HCT116 (cell line): Measurements from ENCODE around the gene PSMC3IP. TPM values are rescaled to one million over a fixed set of nuclear protein-coding genes. Genes with fewer than 3 reads are reported as not detected.

Experiments
- ATAC-seq: fragments of 200-7000 bp; cut with Tn5 transposase; 2 replicates; pipeline ENCODE4 v1.9.1; 2020; ENCODE audit warnings: mild to moderate bottlenecking, moderate library complexity
- BruUV-seq: library from RNA; stranded (reverse); fragments of 400-500 nt; replicated peaks from 2 replicates; lab custom pipeline; 2021; lab: Mats Ljungman, UMichigan
- CTCF ChIA-PET: fragments of 300-600 bp; sonication (Branson Sonifier 250); formaldehyde crosslinking; loops from one replicate; lab custom pipeline; 2021; ENCODE audit warnings: antibody characterized with exemption; lab: Charles Lee
- POLR2A ChIA-PET: fragments of 300-600, 350-600 bp; sonication (Branson Sonifier 250); formaldehyde crosslinking; loops from one replicate; lab custom pipeline; 2021; ENCODE audit warnings: antibody characterized with exemption; lab: Charles Lee
- RAD21 ChIA-PET, 2 experiments: fragments of 300-600 bp; sonication (Branson Sonifier 250); formaldehyde crosslinking; loops; one replicate each; lab custom pipeline; 2023; ENCODE audit warnings: low total read pairs in 2 of 2; ENCODE audit not compliant: uncharacterized antibody in 2 of 2, unreplicated experiment in 2 of 2, low non-redundant PET in 1 of 2; lab: Charles Lee
- DNase-seq: peaks from one replicate; pipeline ENCODE4 v3.0.0-alpha.2; 2010; ENCODE audit warnings: low read depth, low spot score
- H2AFZ ChIP-seq: fragments of 200-600 bp; shearing (Covaris generic), sonication (generic); 2 replicates; pipeline ENCODE4 v1.6.1; 2017; ENCODE audit warnings: low read depth, mixed run types, mixed read lengths, antibody characterized with exemption, low read length; ENCODE audit not compliant: poor library complexity, severe bottlenecking
- H3K27ac ChIP-seq: 2 replicates; pipeline ENCODE4 v1.5.1; 2012; ENCODE audit warnings: low read depth, low read length
- H3K27me3 ChIP-seq: fragments of 200-600 bp; sonication (generic); 2 replicates; pipeline ENCODE4 v1.6.1; 2016; ENCODE audit warnings: mixed run types, low read length, mixed read lengths; ENCODE audit not compliant: insufficient read depth
- H3K36me3 ChIP-seq, 2 experiments: fragments of 200-500 bp in 1 of 2; fragments of 200-600 bp in 1 of 2; sonication (Bioruptor generic) in 1 of 2; sonication (generic) in 1 of 2; 2 replicates each; pipeline versions ENCODE4 v1.5.1 to v1.6.1; 2014 to 2016; ENCODE audit warnings: low read length in 2 of 2, inconsistent platforms in 1 of 2, mixed read lengths in 1 of 2, mixed run types in 1 of 2; ENCODE audit not compliant: insufficient read depth in 2 of 2, control insufficient read depth in 1 of 2
- H3K4me1 ChIP-seq, 2 experiments: fragments of 200-600 bp in 1 of 2; sonication (generic) in 1 of 2; 2 replicates each; pipeline versions ENCODE4 v1.5.1 to v1.6.1; 2012 to 2017; ENCODE audit warnings: low read length in 2 of 2, inconsistent platforms in 1 of 2, mild to moderate bottlenecking in 1 of 2, mixed read lengths in 1 of 2, mixed run types in 1 of 2, moderate library complexity in 1 of 2; ENCODE audit not compliant: insufficient read depth in 2 of 2, control insufficient read depth in 1 of 2
- H3K4me2 ChIP-seq: fragments of 200-600 bp; sonication (generic); 2 replicates; pipeline ENCODE4 v1.6.1; 2017; ENCODE audit warnings: mixed run types, low read length, mixed read lengths
- H3K4me3 ChIP-seq, 2 experiments: fragments of 200-600 bp in 1 of 2; sonication (generic) in 1 of 2; replicated peaks in 1 of 2; 2 replicates each; pipeline ENCODE4 v1.5.1; 2011 to 2016; ENCODE audit warnings: low read length in 2 of 2, control low read depth in 1 of 2, low read depth in 1 of 2, mild to moderate bottlenecking in 1 of 2, mixed read lengths in 1 of 2, mixed run types in 1 of 2
- H3K79me2 ChIP-seq: fragments of 200-600 bp; sonication (generic); 2 replicates; pipeline ENCODE4 v1.6.1; 2017; ENCODE audit warnings: mild to moderate bottlenecking, mixed run types, low read length, moderate library complexity, mixed read lengths; ENCODE audit not compliant: insufficient read depth
- H3K9ac ChIP-seq: fragments of 200-600 bp; sonication (generic); 2 replicates; pipeline ENCODE4 v1.6.1; 2016; ENCODE audit warnings: low read length, mixed read lengths
- H3K9me2 ChIP-seq: fragments of 200-600 bp; sonication (generic), shearing (Covaris generic); 2 replicates; pipeline ENCODE4 v1.6.1; 2017; ENCODE audit warnings: mixed run types, mild to moderate bottlenecking, moderate library complexity; ENCODE audit not compliant: insufficient read depth
- H3K9me3 ChIP-seq, 2 experiments: fragments of 200-500 bp in 1 of 2; fragments of 200-600 bp in 1 of 2; sonication (Bioruptor generic) in 1 of 2; sonication (generic) in 1 of 2; 2 replicates each; pipeline ENCODE4 v1.6.1; 2014 to 2017; ENCODE audit warnings: low read length in 2 of 2, mixed read lengths in 2 of 2, inconsistent platforms in 1 of 2, low read depth in 1 of 2, mild to moderate bottlenecking in 1 of 2, mixed run types in 1 of 2, moderate library complexity in 1 of 2; ENCODE audit not compliant: control insufficient read depth in 1 of 2, insufficient read depth in 1 of 2
- H4K20me1 ChIP-seq: fragments of 200-600 bp; sonication (generic), shearing (Covaris generic); 2 replicates; pipeline ENCODE4 v1.6.1; 2017; ENCODE audit warnings: mixed run types, mild to moderate bottlenecking, moderate library complexity; ENCODE audit not compliant: insufficient read depth
- ATF3 ChIP-seq: IDR thresholded peaks from 2 replicates; pipeline ENCODE4 v1.6.1; 2012
- CTCF ChIP-seq, 3 experiments: fragments of 200-600 bp in 1 of 3; sonication (generic) in 1 of 3; IDR thresholded peaks in 2 of 3; conservative IDR thresholded peaks in 1 of 3; 2 replicates each; pipeline ENCODE4 v1.5.1; 2012 to 2017; ENCODE audit warnings: low read depth in 2 of 3, low read length in 2 of 3, antibody characterized with exemption in 1 of 3, borderline replicate concordance in 1 of 3, control low read depth in 1 of 3, mild to moderate bottlenecking in 1 of 3, mixed read lengths in 1 of 3, mixed run types in 1 of 3, moderate library complexity in 1 of 3; ENCODE audit not compliant: insufficient read depth in 1 of 3
- EGR1 ChIP-seq: IDR thresholded peaks from 2 replicates; pipeline ENCODE4 v1.6.1; 2012; ENCODE audit warnings: low read depth
- EZH2phosphoT487 ChIP-seq: fragments of 200-600 bp; IDR thresholded peaks from 2 replicates; pipeline ENCODE4 v1.6.1; 2018; ENCODE audit warnings: antibody characterized with exemption, borderline replicate concordance
- MAX ChIP-seq: IDR thresholded peaks from 2 replicates; pipeline ENCODE4 v1.6.1; 2012
- POLR2A ChIP-seq: IDR thresholded peaks from 2 replicates; pipeline ENCODE4 v1.7.0; 2011; ENCODE audit warnings: borderline replicate concordance; ENCODE audit not compliant: insufficient read depth, insufficient read length; ENCODE audit errors: extremely low read depth
- POLR2AphosphoS5 ChIP-seq: IDR thresholded peaks from 2 replicates; pipeline ENCODE4 v1.6.1; 2011; ENCODE audit warnings: mild to moderate bottlenecking, low read depth, low read length, moderate library complexity
- REST ChIP-seq: IDR thresholded peaks from 2 replicates; pipeline ENCODE4 v1.6.1; 2012; ENCODE audit warnings: low read depth
- SIN3A ChIP-seq: IDR thresholded peaks from 2 replicates; pipeline ENCODE4 v1.6.1; 2012; ENCODE audit warnings: low read depth
- SP1 ChIP-seq: IDR thresholded peaks from 2 replicates; pipeline ENCODE4 v1.6.1; 2012; ENCODE audit warnings: low read depth
- YY1 ChIP-seq: IDR thresholded peaks from 2 replicates; pipeline ENCODE4 v1.6.1; 2011; ENCODE audit warnings: low read length, low read depth, moderate library complexity, mild to moderate bottlenecking; ENCODE audit not compliant: insufficient replicate concordance; ENCODE audit errors: extremely low read depth
- ZFX ChIP-seq: fragments of 450-650 bp; IDR thresholded peaks from 2 replicates; pipeline ENCODE4 v1.6.1; 2017
- intact Hi-C: fragments of 100-400 bp; cut with micrococcal nuclease; formaldehyde crosslinking; loops from 2 replicates; pipeline ENCODE4 v1.10.0; 2022
- total RNA-seq: library from RNA; stranded (reverse); gene quantifications from one replicate; pipeline ENCODE4 v1.2.1, GENCODE V29; 2021; ENCODE audit not compliant: unreplicated experiment

PSMC3IP gene
- total RNA-seq, 1 experiment from 2014 or later, result 24.3 TPM

- RAD21 ChIA-PET, result interaction anchor here (0.8 to 1.0 kb wide), 5 partner anchors 15 to 154 kb away, joined by 3 to 6 read pairs (median 3); partner anchors contain the start of gene PSMC3IP (in 1 of the 2)
- DNase-seq (peak; percentile 98), ATAC-seq (peak; percentile 91)
Observed at GRCh38 chr17:42609182-42609813, 31.8 kb upstream of the PSMC3IP start, which contains the start of the genes RETREG3 and TUBG1. TSS of gene RETREG3 (minus strand) at chr17:42609374. CDS start at chr17:42609324, 50 bp downstream. TSS of gene TUBG1 (plus strand) at chr17:42609683. CDS start at chr17:42609738, 55 bp downstream.

More at GRCh38 chr17:42609182-42609813, 31.8 kb upstream of the PSMC3IP start, which contains the start of the genes RETREG3 and TUBG1:
- Histone ChIP-seq H3K79me2 (peaks cover 70% of the 10 kb centered on the region), H3K4me3 (peak within 1 kb of the TSS; percentile 85 to 94), H3K9ac (peak within 1 kb of the TSS; percentile 96), H3K27me3 (no peaks in the 10 kb centered on the region), H3K9me2 (no peaks in the 10 kb centered on the region), H3K4me2 (peak within 1 kb of the TSS; percentile 83), H3K4me1 (peaks cover 0 to 12% of the 10 kb centered on the region in 2 experiments; a peak in 3 of 4 replicates), H3K36me3 (peaks cover 22 to 26% of the 10 kb centered on the region in 2 experiments; a peak in 3 of 4 replicates), H2AFZ (no peak within 1 kb of the TSS), H3K9me3 (no peaks in the 10 kb centered on the region), H4K20me1 (no peaks in the 10 kb centered on the region), H3K27ac (peak within 1 kb of the TSS; percentile 82)
- intact Hi-C loops, result loop anchor here (2.0 kb wide), 1 partner anchor 70 kb away; no protein-coding TSS in a partner anchor
- ChIA-PET CTCF (interaction anchor here (1.0 to 3.1 kb wide), 5 partner anchors 9 to 70 kb away, joined by 3 to 17 read pairs (median 10); partner anchors contain the start of gene TUBG2), POLR2A (interaction anchor here (0.8 to 2.2 kb wide), 6 partner anchors 9 to 69 kb away, joined by 3 to 16 read pairs (median 4); partner anchors contain the start of gene PLEKHH3)
- no TSS peak for BruUV-seq
- TF ChIP-seq EZH2phosphoT487, result no peak
- peak; percentile 56 for TF ChIP-seq ZFX
- TF ChIP-seq EGR1, result peak; percentile 61
- TF ChIP-seq SP1, result peak; percentile 25; the same call in 1 of the 2 replicates
- no peak for TF ChIP-seq REST
- peak; percentile 83 for TF ChIP-seq MAX
- peak; percentile 76 for TF ChIP-seq POLR2A
- TF ChIP-seq POLR2AphosphoS5, result peak; percentile 86
- peak; percentile 9 for TF ChIP-seq YY1
- no peak for TF ChIP-seq CTCF (IDR thresholded peaks at IDR 0.05 in 2 of 3, conservative IDR thresholded peaks at IDR 0.05 in 1 of 3; ENCODE audit: borderline replicate concordance in 1 of 3, insufficient read depth in 1 of 3, low read depth in 2 of 3, low read length in 2 of 3)
- TF ChIP-seq ATF3, result no peak
- 0 out of 2 replicates have a peak, but pooled peaks have one; percentile 43 for TF ChIP-seq SIN3A
